GM19239 (cell line): ENCODE data around the gene GGTA1.
"Not testable (repeated sequence)": the region's sequence is repeated elsewhere in the genome, so short reads cannot be mapped to it uniquely, and the experiment has no call there.

Source experiments
- DNase-seq: peaks from one replicate; pipeline ENCODE4 v3.0.0; 2011; ENCODE audit warnings: low spot score; ENCODE audit not compliant: insufficient read length
- FAIRE-seq: peaks from 2 replicates; lab custom pipeline; 2011; peaks lifted over from hg19 to GRCh38; lab: Jason Lieb, UNC

Gene GGTA1

GRCh38 chr9:121463026-121463807 is 36.4 kb downstream of the GGTA1 start:
- no peak for FAIRE-seq
- no peak for DNase-seq

GRCh38 chr9:121459513-121459912 is 40.1 kb downstream of the GGTA1 start:
- no peak for FAIRE-seq
- DNase-seq, result no peak

- not testable (repeated sequence) for DNase-seq
Measured at GRCh38 chr9:121458449-121458848, 41.2 kb downstream of the GGTA1 start.

GRCh38 chr9:121455527-121456239 is 44.0 kb downstream of the GGTA1 start:
- FAIRE-seq, result no peak
- no peak for DNase-seq

More at GRCh38 chr9:121458449-121458848, 41.2 kb downstream of the GGTA1 start:
- FAIRE-seq, result not testable (repeated sequence)

- FAIRE-seq, result no peak
Measured at GRCh38 chr9:121454972-121455371, 44.7 kb downstream of the GGTA1 start.

GRCh38 chr9:121453232-121453892 is 46.3 kb downstream of the GGTA1 start:
- FAIRE-seq (no peak), DNase-seq (no peak)

More at GRCh38 chr9:121454972-121455371, 44.7 kb downstream of the GGTA1 start:
- DNase-seq, result no peak

GRCh38 chr9:121452085-121452484 is 47.6 kb downstream of the GGTA1 start:
- FAIRE-seq (no peak), DNase-seq (no peak)

GRCh38 chr9:121451586-121451985 is 48.1 kb downstream of the GGTA1 start:
- DNase-seq (no peak), FAIRE-seq (no peak)

- FAIRE-seq (no peak), DNase-seq (no peak)
Measured at GRCh38 chr9:121450241-121450640, 49.4 kb downstream of the GGTA1 start.

GRCh38 chr9:121449786-121450185 is 49.9 kb downstream of the GGTA1 start:
- FAIRE-seq, result no peak
- DNase-seq, result no peak

GRCh38 chr9:121447321-121447834 is 52.3 kb downstream of the GGTA1 start:
- DNase-seq, result no peak
- no peak for FAIRE-seq

- no peak for DNase-seq
- no peak for FAIRE-seq
Measured at GRCh38 chr9:121445986-121446385, 53.7 kb downstream of the GGTA1 start.

GRCh38 chr9:121443981-121444380 is 55.7 kb downstream of the GGTA1 start:
- FAIRE-seq, result no peak
- no peak for DNase-seq

GRCh38 chr9:121441165-121441564 is 58.5 kb downstream of the GGTA1 start:
- FAIRE-seq, result no peak

GRCh38 chr9:121439711-121440664 is 59.7 kb downstream of the GGTA1 start:
- DNase-seq, result no peak
- FAIRE-seq, result no peak

More at GRCh38 chr9:121441165-121441564, 58.5 kb downstream of the GGTA1 start:
- no peak for DNase-seq

- FAIRE-seq, result no peak
- no peak for DNase-seq
Measured at GRCh38 chr9:121439016-121439415, 60.6 kb downstream of the GGTA1 start.

GRCh38 chr9:121437891-121438290 is 61.8 kb downstream of the GGTA1 start:
- DNase-seq (no peak), FAIRE-seq (no peak)

- not testable (repeated sequence) for FAIRE-seq, DNase-seq
Measured at GRCh38 chr9:121437046-121437445, 62.6 kb downstream of the GGTA1 start.

- FAIRE-seq (no peak), DNase-seq (no peak)
Measured at GRCh38 chr9:121434969-121435368, 64.7 kb downstream of the GGTA1 start.

- no peak for DNase-seq
- FAIRE-seq, result no peak
Measured at GRCh38 chr9:121427899-121428298, 71.7 kb downstream of the GGTA1 start.
